Erythroblast (primary cell): ENCODE results near the gene CLDN4.

ENCODE experiments used
- GATA1 ChIP-seq: IDR thresholded peaks from 2 replicates; pipeline ENCODE4 v1.6.1; 2011; ENCODE audit warnings: low read depth, mild to moderate bottlenecking, control low read depth, low read length, moderate library complexity
- POLR2A ChIP-seq: IDR thresholded peaks from 2 replicates; pipeline ENCODE4 v1.6.1; 2011; ENCODE audit warnings: mild to moderate bottlenecking, low read length

- TF ChIP-seq POLR2A (no peak), GATA1 (no peak)
Measured at GRCh38 chr7:73865738-73866445, 35.1 kb downstream of the CLDN4 start.
